T-helper 2 cell (primary cell): ENCODE measurements around the gene TUBB4B.
A peak's percentile ranks its signal among the peaks of the same experiment; 100 is the strongest.

Source experiments
- DNase-seq, 5 experiments: peaks; one replicate each; pipeline versions ENCODE4 v3.0.0 to v3.0.0-alpha.2; 2012 to 2022

Gene TUBB4B

DNA sequence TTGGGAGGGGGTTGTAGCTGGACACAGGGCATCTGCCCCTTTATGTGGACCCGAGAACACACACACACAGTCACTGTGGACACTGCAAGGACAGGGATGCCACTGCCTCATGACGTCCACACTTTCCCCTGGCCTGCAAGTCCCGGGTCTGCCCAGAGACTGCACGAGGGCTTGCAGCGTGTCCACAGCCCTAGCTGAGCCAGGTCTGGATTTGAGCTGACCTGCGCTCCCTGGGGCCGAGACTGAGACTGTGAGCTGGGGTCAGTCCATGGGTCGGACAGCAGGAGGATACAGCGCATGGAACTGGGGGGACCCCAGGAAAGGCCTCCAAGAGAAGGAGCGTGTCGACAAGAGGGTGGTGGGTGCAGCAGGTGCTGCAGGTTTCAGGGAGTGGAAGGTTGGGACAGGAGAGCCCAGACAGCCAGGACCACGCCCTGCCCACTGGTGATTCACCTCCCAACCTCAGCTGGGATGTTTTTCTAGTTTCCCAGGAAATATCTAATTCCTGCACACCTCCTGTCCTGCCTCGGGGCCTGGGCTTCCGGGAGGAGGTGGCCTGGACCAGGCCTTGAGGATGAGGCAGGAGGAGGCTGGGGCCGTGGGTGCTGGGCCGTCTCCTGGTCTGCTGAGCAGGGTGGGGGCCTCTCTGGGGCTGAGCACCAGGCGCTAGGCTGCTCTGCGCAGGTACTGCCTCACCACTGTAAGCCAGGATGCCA lies 14.6 kb upstream of the TUBB4B start:
- no peak for DNase-seq

DNA sequence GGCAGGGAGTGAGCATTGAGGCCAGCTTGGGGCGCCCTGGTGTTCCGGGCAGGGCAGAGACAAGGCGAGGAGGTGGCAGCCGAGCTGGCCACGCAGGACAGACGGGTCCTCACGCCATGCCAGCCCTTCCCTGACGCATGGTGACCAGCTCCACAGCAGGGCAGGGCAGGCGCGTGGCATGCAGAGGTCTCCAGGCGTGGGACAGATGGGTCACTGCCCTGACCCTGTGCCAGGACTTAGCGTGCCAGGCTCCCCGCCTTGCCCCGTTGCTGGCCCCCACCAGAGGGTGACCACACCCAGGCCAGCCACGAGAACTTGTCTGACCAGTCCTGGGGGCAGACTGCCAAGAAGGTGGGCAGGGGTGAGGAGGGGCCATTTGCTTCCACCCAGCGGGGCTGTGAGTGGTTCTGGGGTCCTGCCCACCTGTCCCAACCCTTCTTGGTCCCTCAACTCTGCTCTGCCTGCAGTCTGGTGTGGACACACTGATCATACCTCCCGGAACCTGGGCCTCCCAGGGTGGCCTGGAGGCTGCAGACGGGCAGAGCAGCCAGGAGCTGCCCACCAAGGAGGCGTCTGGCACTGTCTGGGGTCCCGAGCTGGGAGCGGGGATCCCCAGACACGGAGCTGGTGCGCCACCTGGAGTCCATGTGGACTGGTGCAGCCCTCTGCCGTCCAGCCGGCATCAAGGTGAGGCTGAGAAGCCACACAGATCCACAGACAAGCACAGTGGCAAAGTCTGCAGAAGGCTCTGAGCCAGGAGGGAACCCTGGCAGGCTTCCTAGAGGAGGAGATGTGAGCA lies 13.8 kb upstream of the TUBB4B start, which contains the start of gene RNF224:
Gene RNF224, plus strand, starts transcription at position 449 of the 799 bp plus-strand sequence. CDS start 834 bp downstream, outside the sequence.
- DNase-seq = peak; percentile 59 to 82 (median 69)

DNA sequence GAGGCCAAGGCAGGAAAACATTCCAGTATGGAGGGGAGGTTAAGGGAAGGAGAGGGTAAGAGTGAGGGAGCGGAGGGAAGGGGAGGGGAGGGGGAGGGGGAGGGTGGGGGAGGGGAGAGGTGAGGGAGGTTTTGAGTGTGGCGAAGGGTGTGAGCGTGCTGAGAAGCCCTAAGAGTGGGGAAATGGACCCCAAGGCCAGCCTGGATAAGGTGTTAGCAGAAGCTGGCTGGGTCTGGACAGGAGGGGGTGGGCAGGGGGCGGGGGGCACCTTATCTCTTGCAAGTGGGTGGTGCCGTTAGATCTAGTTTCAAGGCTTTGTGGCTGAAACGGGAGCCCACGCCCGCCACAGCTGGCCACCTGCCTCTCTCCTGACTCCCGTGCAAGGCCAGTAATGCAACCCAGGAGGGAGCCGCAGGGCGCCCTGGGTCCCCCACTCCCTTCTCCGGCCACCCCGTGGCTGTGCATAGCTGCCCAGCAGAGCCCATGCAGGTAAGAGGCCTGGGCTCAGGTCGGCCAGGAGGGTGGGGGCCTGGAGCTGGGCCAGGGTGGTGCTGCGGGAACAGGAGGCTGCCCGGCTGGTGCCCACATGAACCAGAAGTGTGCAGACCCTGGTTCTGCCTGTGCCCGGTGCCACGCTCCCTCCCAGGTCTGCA lies 13.1 kb upstream of the TUBB4B start:
- DNase-seq = no peak

DNA sequence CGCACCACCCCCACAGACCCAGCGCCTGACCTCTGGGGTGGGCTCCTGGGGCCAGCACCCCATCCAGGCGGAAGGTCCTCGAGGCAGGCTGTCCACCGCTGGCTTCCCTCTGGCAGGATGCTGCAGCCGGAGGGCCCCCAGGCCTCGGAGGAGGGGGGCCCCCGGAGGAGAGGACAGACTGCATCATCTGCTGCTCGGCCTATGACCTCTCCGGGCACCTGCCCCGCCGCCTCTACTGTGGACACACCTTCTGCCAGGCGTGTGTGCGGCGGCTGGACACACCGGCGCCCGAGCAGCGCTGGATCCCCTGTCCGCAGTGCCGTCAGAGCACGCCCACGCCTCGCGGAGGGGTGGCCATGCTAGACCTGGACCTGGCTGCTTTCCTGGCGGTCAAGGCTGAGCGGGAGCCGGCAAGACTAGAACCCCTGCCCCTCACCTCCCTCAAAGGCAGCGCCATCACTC lies 12.6 kb upstream of the TUBB4B start:
- no peak for DNase-seq

DNA sequence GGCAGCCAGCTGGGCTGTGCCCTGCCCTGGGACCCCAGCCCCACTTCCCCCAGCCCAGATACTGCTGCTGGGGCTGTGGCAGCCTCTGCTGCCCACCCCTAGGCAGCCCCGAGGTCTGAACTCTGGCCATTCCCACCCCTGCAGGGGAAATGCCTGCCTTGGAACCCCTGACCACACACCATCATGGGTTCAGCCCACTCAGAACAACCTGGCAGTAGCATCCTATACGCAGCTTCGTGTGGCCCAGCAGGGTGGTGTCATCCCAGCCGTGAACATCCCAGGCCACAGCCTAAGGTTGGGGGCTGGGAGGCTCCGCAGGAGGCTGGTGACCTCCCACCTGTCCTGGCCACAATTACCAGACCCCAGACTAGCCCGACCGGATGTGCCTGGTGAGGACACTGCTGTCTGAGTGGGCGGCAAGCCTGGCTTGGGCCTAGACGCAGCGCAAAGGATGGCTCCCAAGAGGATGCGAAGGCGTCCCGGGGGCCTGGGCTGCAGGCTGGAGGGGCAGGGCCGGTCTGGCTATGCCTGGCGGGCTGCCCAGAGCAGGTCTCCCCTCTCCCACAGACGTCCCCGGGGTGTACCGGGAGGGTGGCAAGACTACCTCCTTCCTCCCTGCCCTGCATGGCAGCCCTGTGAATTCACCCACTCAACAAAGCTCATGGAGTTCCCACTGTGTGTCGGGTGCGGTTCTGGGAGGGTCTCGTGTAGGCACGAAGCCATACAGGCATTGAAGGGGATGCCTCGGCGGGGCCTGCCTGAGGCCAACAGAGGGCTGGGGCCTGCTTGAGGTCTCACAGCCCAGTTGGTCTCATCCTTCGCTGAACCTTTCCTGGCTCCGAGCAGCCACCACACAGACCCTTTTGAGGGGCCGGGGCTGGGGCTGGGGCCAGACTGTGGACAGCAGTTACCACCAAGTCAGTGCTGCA lies 11.9 kb upstream of the TUBB4B start:
- no peak for DNase-seq

DNA sequence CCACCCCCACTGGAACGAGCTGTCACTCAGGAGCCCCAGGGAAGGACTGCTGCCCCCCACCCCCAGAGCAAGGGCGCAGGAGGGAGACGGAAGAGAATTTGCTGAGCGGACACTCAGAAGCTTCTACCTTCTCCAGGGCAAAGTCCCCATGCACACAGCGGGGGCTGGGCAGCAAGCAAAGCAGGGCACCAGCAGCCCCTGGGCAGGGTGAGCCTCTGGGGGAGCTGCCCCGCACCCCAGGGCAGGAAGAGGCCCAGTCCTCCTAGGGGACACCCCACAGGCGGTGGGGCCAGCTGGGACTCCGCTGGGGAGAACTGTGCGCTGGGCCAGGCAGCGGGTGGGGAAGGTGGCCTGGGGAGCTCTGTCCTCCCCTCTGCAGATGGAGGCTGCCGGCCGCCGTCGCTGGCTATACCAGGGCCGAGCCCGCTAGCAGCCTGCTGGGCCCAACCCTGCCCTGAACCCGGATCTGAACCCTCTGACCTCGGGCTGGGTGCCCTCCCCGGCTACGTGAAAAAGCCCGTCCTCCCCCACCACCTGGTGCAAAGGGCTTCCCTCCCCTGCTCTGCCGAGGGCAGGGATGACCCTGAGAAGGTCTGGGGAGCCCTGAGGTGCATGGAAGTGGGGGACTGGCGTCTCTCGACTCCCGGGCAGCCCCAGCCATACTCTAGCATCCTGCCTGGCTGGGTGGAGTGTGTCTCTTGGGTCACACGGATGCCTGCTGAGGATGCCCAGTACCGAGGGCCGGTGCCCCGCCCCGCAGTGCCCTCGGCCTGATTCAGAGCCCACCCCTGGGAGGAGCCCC lies 11.0 kb upstream of the TUBB4B start:
- no peak for DNase-seq

DNA sequence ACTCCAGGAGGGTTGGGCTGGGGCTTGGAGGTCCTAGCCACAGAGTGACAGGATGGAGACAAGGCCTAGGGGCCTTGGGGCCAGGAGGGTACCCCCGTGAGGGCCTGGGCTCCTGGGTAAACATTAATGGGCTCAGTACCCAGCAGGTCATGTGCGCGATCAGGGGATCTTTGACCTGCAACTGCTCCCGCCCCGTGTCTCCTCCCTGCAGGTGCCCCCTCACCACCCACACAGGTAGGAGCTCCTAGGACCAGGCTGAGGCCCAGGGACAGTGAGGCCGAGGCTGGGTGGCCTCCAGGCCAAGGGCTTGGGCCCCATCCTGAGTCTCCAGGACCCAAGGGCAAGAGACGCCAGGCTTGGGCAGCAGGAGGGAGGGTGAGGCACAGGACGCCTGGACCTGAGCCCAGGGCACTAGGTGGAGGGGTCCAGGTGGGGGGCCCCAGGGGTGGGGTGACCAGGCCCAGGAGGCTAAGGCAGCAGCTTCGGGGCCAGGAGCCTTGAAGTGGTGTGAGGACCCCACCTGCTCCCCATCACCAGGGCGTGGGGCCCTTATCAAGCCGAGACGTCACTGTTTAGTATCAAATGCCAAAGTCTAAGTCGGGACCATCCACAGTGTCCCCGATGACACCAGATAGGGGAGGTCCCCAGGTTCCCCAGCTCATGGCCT lies 10.2 kb upstream of the TUBB4B start, which contains the start of gene SLC34A3:
Gene SLC34A3, plus strand, starts transcription at position 197 of the 667 bp plus-strand sequence. CDS start 802 bp downstream, outside the sequence.
- no peak for DNase-seq

DNA sequence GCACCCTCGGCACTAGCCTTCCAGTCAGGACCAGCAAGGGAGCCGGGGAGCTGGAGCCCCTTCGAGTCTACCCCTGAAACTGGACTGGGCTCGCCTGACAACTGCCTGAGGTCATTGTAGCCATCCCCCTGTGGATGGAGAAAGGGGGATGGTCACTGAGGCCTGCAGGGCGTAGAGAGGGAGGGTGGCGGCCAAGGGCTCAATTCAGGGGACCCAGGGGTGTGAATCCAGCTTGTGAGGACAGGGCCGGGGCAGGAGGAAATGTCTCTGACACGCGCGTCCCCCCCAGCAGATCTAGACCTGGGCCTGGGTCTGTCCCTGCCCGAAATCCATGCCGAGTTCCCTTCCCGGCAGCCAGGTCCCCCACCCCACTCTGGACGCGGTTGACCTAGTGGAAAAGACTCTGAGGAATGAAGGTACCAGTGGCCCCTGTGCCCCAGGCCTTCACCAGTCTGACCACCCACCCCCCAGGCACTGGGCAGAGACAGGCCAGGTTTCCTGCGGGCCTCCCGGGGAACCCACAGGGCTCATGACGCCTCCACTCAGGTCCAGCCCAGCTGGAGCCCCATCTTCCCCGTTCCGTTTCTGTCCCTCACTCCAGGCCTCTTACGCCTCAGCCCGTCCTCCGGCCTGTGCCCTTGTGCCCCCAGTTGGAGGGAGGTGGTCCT lies 9.6 kb upstream of the TUBB4B start:
- no peak for DNase-seq

DNA sequence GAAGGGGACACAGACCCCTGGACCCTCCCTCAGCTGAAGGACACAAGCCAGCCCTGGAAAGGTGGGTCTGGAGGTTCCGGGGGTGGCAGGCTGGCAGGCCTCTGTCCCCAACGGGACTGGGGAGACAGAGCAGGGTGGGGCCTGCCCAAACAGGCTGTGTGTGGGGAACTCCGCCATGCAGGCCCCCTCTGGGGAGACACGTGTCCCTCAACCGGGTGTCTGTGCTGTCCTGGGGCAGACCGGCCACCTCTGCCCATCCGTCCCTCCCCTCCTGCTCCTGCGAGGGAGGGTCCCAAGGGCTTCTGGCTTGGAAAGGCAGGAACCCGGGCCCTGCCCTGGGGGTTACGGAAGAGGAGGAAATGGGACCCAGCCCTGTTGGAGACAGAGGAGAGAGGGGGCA lies 9.0 kb upstream of the TUBB4B start:
- no peak for DNase-seq

DNA sequence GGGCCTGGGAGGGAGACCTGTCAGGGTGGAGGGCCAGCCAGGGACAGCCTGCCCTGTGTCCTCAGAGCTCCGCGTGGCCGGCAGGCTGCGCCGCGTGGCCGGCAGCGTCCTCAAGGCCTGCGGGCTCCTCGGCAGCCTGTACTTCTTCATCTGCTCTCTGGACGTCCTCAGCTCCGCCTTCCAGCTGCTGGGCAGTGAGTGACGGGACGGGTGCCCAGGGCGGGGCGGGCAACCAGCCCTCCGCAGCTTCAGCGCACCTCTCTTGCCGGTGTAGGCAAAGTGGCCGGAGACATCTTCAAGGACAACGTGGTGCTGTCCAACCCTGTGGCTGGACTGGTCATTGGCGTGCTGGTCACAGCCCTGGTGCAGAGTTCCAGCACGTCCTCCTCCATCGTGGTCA lies 8.6 kb upstream of the TUBB4B start:
- no peak for DNase-seq

DNA sequence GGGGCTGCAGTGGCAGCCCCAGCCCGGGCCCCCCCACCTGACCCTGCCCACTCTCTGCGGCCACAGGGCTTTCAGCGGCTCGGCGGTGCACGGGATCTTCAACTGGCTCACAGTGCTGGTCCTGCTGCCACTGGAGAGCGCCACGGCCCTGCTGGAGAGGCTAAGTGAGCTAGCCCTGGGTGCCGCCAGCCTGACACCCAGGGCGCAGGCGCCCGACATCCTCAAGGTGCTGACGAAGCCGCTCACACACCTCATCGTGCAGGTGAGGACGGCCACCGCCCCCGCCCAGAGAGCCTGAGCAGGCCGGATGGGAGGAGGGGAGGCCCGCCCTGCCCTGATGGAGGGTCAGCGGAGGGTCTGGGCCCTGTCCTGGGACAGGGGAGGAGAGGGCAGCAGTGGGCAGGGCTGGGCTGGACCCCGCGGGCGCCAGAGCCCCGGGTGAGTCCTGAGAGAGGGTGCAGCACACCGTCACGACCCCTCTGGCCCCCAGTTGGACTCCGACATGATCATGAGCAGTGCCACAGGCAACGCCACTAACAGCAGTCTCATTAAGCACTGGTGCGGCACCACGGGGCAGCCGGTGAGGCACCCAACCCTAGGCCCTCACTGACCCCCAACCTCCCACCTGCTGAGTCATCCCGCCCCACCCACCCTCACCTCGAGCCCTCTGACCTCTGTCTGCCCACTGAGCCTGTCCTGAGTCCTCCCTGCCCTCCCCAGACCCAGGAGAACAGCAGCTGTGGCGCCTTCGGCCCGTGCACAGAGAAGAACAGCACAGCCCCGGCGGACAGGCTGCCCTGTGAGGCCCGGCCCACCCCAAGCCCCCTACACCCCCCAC lies 7.7 kb upstream of the TUBB4B start:
- DNase-seq = no peak

DNA sequence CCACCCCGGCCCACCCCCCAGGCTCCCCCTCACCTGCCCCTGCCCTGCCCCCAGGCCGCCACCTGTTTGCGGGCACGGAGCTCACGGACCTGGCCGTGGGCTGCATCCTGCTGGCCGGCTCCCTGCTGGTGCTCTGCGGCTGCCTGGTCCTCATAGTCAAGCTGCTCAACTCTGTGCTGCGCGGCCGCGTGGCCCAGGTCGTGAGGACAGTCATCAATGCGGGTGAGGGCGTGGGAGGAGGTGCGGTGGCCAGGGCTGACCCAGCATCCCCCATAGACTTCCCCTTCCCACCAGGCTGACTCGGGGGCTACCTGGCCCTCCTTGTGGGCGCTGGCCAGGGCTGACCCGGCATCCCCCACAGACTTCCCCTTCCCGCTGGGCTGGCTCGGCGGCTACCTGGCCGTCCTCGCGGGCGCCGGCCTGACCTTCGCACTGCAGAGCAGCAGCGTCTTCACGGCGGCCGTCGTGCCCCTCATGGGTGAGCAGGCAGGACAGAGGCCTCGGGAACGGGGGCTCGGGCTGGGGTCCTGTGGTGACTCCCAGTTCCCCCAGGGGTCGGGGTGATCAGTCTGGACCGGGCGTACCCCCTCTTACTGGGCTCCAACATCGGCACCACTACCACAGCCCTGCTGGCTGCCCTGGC lies 6.9 kb upstream of the TUBB4B start:
- no peak for DNase-seq

DNA sequence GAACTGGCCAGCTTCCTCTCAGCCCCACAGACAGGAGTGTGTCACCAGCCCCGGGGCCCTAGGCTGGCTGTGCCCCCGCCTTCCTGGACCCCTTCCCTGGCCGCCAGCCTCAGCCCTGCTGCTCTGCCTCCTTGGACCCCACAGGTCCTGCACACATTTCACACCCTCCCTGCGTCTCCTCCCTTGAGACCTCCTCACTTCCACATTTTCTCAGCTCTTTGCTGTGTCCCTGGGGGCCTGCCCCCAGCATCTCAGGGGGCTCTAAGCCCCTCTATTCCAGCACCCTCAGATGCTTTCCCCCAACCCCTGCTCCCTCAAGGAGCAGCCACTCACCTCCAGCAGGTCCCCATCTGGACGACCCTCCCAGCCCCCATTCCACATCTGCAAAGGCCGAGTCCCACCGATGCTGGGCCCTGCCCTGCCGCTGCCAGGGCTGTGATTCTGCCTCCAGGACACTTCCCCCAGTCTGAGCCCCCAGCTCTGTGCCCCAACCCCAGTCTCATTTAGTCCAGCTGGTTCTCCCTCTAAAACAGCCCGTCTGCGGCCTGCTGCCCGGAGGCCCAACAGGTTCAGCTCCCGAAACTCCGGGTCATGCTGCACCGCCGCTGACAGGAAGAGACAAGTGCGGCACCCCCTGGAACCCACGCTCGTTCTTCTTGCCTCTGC lies 6.2 kb upstream of the TUBB4B start:
- no peak for DNase-seq

DNA sequence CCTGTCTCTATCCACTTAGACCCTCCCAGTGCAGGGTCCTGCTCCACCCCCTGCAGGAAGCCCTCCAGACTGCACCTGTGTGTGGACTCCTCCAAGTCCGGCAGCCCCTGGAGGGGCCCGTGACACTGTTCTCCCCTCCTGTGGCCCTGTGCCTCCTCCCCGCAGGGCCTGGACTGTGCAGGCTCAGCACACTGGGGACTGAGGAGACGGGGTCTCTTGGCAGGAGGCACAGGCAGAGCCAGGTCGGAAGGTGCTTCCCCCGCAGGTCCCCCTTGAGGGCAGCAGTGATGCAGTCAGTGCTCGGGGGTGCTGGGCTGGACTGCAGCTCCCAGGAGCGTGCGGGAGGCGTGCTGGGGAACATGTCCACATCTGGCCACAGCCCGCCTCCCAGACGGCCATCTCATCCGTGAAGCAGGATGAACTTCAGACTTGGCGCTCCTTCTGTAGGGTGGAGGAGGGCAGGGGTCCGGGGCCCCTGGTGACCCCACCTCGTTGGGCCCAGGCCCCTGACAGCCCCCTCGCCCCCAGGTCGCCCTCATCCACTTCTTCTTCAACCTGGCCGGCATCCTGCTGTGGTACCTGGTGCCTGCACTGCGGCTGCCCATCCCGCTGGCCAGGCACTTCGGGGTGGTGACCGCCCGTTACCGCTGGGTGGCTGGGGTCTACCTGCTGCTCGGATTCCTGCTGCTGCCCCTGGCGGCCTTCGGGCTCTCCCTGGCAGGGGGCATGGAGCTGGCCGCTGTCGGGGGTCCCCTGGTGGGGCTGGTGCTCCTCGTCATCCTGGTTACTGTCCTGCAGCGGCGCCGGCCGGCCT lies 5.5 kb upstream of the TUBB4B start:
- DNase-seq = no peak

DNA sequence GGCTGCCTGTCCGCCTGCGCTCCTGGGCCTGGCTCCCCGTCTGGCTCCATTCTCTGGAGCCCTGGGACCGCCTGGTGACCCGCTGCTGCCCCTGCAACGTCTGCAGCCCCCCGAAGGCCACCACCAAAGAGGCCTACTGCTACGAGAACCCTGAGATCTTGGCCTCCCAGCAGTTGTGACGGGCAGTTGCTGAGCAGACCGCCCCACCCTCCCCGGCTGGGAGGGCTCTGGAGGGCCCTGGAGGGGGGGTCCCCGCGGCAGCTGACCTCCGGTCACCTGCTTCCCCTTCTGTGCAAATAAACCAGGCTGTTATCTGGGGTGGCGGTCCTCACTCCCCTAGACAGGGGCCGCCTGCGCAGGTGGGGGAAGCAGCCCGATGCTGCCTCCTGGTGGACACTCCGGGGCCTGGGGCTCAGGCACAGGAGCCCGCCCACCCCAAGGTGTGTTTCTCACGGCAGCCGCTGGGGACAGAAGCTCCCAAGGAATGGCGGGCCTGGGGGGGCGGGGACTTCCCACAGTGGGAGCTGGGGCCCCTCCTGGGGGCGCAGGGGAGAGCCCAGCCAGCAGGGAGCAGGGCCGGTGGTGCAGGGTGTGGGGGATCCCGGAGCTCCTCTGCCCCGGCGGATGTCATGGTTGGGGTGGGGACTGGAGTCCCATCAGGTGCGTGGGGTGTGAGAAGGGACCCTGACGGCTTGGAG lies 4.7 kb upstream of the TUBB4B start:
- peak; percentile 80 to 88 (median 85) for DNase-seq

DNA sequence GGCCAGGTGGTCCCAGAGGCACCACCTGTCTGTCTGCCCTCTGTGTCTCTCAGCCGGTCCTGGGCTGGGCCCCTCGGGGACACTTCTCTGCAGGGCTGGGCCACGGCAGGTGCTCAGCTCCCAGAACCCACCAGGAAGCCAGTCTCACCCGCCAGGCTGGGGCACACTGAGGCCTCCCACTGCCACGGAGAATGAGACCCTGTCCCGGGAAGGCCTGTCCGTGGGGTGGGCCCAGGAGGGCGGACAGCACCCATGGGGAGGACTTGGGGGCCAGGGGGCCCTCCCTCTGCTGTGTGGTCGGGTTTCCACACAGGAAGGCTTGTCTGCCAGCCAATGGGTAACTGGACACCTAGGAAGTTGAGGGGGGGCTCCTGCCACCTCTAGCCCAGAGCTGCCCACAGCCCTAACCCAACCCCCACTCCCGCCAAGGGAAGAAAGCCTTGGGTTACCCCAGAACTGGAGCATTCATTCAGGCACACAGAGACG lies 4.1 kb upstream of the TUBB4B start:
- DNase-seq = no peak
